Heart left ventricle (tissue), 16 donors: ENCODE results near the gene HK2. TPM values are rescaled to one million over a fixed set of nuclear protein-coding genes. Genes with fewer than 3 reads are reported as not detected.
A peak's percentile ranks its signal among the peaks of the same experiment; 100 is the strongest.
"Not testable (repeated sequence)": the region's sequence is repeated elsewhere in the genome, so short reads cannot be mapped to it uniquely, and the experiment has no call there.

Source experiments
- ATAC-seq, 4 donors: fragments of 200-7000 bp; cut with Tn5 transposase; one replicate each; pipeline ENCODE4 v1.9.1; 2020 to 2022; ENCODE audit warnings: moderate library complexity in 4 of 4, mild to moderate bottlenecking in 3 of 4, moderate number of reproducible peaks in 1 of 4
- DNase-seq, 5 donors: peaks; one replicate each; pipeline ENCODE4 v3.0.0-alpha.2; 2020
- H3K27ac ChIP-seq, 12 donors: fragments of 200-600 bp; sonication (generic) in 4 of 12; one replicate each; pipeline versions ENCODE4 v1.5.0 to v1.8.0; 2016 to 2022; ENCODE audit warnings: mild to moderate bottlenecking in 2 of 12
- H3K27me3 ChIP-seq, 9 donors: fragments of 200-600 bp; sonication (generic) in 2 of 9; one replicate each; pipeline versions ENCODE4 v1.5.1 to v1.8.0; 2016 to 2022; ENCODE audit warnings: mild to moderate bottlenecking in 3 of 9
- H3K36me3 ChIP-seq, 9 donors: fragments of 200-600 bp; sonication (generic) in 2 of 9; one replicate each; pipeline versions ENCODE4 v1.5.0 to v1.8.0; 2018 to 2022; ENCODE audit warnings: mild to moderate bottlenecking in 2 of 9
- H3K4me1 ChIP-seq, 12 donors: fragments of 200-600 bp; sonication (generic) in 4 of 12; one replicate each; pipeline versions ENCODE4 v1.5.0 to v1.8.0; 2016 to 2022; ENCODE audit warnings: mild to moderate bottlenecking in 3 of 12
- H3K4me3 ChIP-seq, 12 donors: fragments of 200-600 bp; sonication (generic) in 4 of 12; one replicate each; pipeline versions ENCODE4 v1.5.0 to v1.8.0; 2017 to 2022; ENCODE audit warnings: mild to moderate bottlenecking in 9 of 12, moderate library complexity in 4 of 12
- H3K9me3 ChIP-seq, 12 donors: fragments of 200-600 bp; sonication (generic) in 4 of 12; one replicate each; pipeline versions ENCODE4 v1.5.0 to v1.8.0; 2016 to 2022; ENCODE audit warnings: mild to moderate bottlenecking in 1 of 12
- POLR2A ChIP-seq, 2 donors: fragments of 450-650 bp; IDR thresholded peaks; one replicate each; pipeline ENCODE4 v1.6.1; 2017; ENCODE audit warnings: antibody characterized with exemption in 2 of 2, mild to moderate bottlenecking in 2 of 2, moderate library complexity in 2 of 2
- WGBS, 4 donors: extraction: QIAGEN DNeasy Blood & Tissue Kit in 2 of 4; methylation state at CpG; one replicate each; pipeline versions ENCODE4 v1.1.5 to v1.1.7; 2013 to 2018; 5-methylcytosine and 5-hydroxymethylcytosine counted together
- intact Hi-C, 10 donors: fragments of 100-400 bp; cut with DNase I; formaldehyde crosslinking; loops; one replicate each; pipeline versions ENCODE4 v1.11.1 to v1.14.2; 2022
- polyA plus RNA-seq, 2 donors: library from polyadenylated mRNA; stranded (reverse); fragments of 200-250 nt; gene quantifications; one replicate each; pipeline ENCODE4 v1.2.3, GENCODE V29; 2013
- total RNA-seq, 9 donors: library from RNA; depleted of rRNA in 2 of 9; stranded (reverse); fragments of >200 nt in 2 of 9; fragmentation: NEBNext Ultra II Directional in 3 of 9; extraction: Animal tissue kit (Norgen Biotek cat#: 25700) in 3 of 9; gene quantifications; one replicate each; pipeline versions ENCODE4 v1.1.0 to v1.2.4, GENCODE V29; 2016 to 2023
- TF ChIP-seq, protein P1 (sequence below), 12 donors: fragments of 200-600 bp; sonication (generic) in 4 of 12; IDR thresholded peaks; one replicate each; pipeline versions ENCODE4 v1.5.0 to v1.8.0; 2018 to 2022; ENCODE audit warnings: antibody characterized with exemption in 12 of 12, mild to moderate bottlenecking in 5 of 12
- donor health status: ischemic (EF 13 %, LVEDD 7.1; RV severe dilation, severe dysfunction).
- donor health status: healthy with polysubstance abuse.
- donor health status: DM: no; HTN: yes; CAD: no.
- donor health status: DM: no; HTN: no; CAD: no.
- donor health status: ischemic (EF 25% LVEDD 6.9; RV normal size, moderate dysfunction).
- donor health status: ischemic (EF 25% LVEDD 5.7; RV mildly dilated, moderate dysfunction).
- donor health status: healthy.
- donor health status: DM: yes; HTN: yes; CAD: no.
- donor health status: ischemic (EF 35%, LVEDD 5.7; RV mildly dilated, moderate dysfunction).
- donor health status: nonischemic (EF 11% LVEDD 7.7; RV severe dilation, severe dysfunction).
- donor health status: DM: yes; HTN: yes; CAD: no.
- donor health status: PGD.
- donor health status: ischemic (EF 29% LVEDD 5.4; RV normal size, mild dysfunction).
- donor health status: nonischemic (EF 23%, LVEDD 6.1; RV moderate dilation, normal function).

The HK2 gene
- total and polyA plus RNA-seq, 11 donors = 1.9 to 31.5 (median 16.3) TPM

GRCh38 chr2:74891136-74891764 is 57.3 kb downstream of the HK2 start:
- H3K36me3 ChIP-seq = peaks cover 0 to 40% (median 27%) of the 10 kb centered on the region in 9 donors
- H3K27ac ChIP-seq = no peak overlapping the region
- ATAC-seq (no peak), DNase-seq (no peak)
- WGBS, 4 donors = 73 to 91% (median 86%) methylated on average over 7 of the region's 7 CpGs
- no peak overlapping the region for H3K4me3 ChIP-seq
- no peak for TF ChIP-seq POLR2A (IDR thresholded peaks at IDR 0.05)
- TF ChIP-seq, protein P1, sequence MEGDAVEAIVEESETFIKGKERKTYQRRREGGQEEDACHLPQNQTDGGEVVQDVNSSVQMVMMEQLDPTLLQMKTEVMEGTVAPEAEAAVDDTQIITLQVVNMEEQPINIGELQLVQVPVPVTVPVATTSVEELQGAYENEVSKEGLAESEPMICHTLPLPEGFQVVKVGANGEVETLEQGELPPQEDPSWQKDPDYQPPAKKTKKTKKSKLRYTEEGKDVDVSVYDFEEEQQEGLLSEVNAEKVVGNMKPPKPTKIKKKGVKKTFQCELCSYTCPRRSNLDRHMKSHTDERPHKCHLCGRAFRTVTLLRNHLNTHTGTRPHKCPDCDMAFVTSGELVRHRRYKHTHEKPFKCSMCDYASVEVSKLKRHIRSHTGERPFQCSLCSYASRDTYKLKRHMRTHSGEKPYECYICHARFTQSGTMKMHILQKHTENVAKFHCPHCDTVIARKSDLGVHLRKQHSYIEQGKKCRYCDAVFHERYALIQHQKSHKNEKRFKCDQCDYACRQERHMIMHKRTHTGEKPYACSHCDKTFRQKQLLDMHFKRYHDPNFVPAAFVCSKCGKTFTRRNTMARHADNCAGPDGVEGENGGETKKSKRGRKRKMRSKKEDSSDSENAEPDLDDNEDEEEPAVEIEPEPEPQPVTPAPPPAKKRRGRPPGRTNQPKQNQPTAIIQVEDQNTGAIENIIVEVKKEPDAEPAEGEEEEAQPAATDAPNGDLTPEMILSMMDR (IDR thresholded peaks at IDR 0.05) = no peak
- H3K27me3 ChIP-seq = no peaks in the 10 kb centered on the region
- H3K4me1 ChIP-seq = peaks cover 0 to 7% (median 0%) of the 10 kb centered on the region in 12 donors
- intact Hi-C loops = no loop called here
- H3K9me3 ChIP-seq = no peaks in the 10 kb centered on the region

DNA sequence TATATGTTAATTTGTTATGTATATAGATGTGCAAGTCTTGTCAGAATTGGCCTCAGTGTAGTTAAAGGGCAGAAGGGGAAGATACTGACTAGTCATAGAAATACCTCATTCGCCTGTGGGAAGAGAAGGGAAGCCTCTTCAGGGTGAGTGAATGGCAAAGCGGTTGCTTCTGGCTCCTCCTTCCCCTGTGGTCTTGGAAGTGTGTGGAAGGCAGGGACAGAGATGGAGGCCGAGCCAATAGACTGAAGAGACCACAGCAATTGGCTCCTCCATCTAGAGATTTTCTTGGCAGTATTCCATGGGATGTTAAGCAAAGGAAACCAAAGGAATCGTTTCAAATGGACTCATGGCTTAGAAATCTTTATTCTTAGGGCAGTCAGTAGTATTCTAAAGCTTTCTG is 57.9 kb downstream of the HK2 start:
- H3K27me3 ChIP-seq, intact Hi-C loops, H3K4me3 ChIP-seq, ATAC-seq, H3K27ac ChIP-seq, H3K4me1 ChIP-seq, DNase-seq, H3K9me3 ChIP-seq: not testable (repeated sequence)
- H3K36me3 ChIP-seq = peaks cover 0 to 40% (median 24%) of the 10 kb centered on the region in 9 donors
- WGBS, 4 donors = 61 to 78% (median 71%) methylated on average over 4 of the region's 4 CpGs

DNA sequence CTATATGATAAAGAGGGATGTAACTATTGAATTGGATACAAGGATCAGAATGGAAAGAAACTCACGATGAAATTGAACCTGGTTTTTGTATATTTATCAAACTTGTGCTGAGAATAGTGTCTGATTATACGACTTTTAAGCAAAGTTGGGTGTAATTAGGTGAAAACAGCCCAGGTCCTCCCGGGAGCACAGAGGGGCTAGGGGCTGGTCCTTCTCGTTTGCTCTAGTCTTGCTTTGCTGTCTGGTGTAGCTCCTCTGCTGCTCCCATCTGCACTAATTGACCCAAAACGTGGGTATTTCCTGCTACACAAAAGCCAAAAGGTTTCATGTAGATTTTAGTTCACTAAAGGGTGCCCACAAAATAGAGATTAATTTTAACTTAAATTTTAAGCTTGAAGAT is 58.7 kb downstream of the HK2 start:
- H3K9me3 ChIP-seq = no peaks in the 10 kb centered on the region
- ATAC-seq = no peak
- WGBS, 4 donors = 82 to 88% (median 84%) methylated on average over 5 of the region's 5 CpGs
- H3K4me3 ChIP-seq = no peak overlapping the region
- H3K27me3 ChIP-seq = no peaks in the 10 kb centered on the region
- no peak for TF ChIP-seq POLR2A (IDR thresholded peaks at IDR 0.05)
- TF ChIP-seq, protein P1 (IDR thresholded peaks at IDR 0.05) = no peak
- intact Hi-C loops = no loop called here
- no peak for DNase-seq
- H3K4me1 ChIP-seq = peaks cover 0 to 7% (median 0%) of the 10 kb centered on the region in 12 donors
- peaks cover 0 to 33% (median 22%) of the 10 kb centered on the region in 9 donors for H3K36me3 ChIP-seq
- peak overlapping the region in 1 of 12 donors; percentile 30 for H3K27ac ChIP-seq

GRCh38 chr2:74893332-74893731 is 59.4 kb downstream of the HK2 start:
- TF ChIP-seq POLR2A (IDR thresholded peaks at IDR 0.05) = no peak
- TF ChIP-seq, protein P1 (IDR thresholded peaks at IDR 0.05) = no peak
- H3K4me1 ChIP-seq = peaks cover 0 to 7% (median 0%) of the 10 kb centered on the region in 12 donors
- intact Hi-C loops = no loop called here
- peak in 2 of 4 donors; percentile 21 to 64 for ATAC-seq
- peak overlapping the region in 1 of 12 donors; percentile 56 for H3K27ac ChIP-seq
- WGBS, 4 donors = 55 to 67% (median 62%) methylated on average over 5 of the region's 5 CpGs
- peaks cover 0 to 26% (median 17%) of the 10 kb centered on the region in 9 donors for H3K36me3 ChIP-seq
- no peak overlapping the region for H3K4me3 ChIP-seq
- no peak for DNase-seq
- H3K27me3 ChIP-seq = no peaks in the 10 kb centered on the region
- H3K9me3 ChIP-seq = no peaks in the 10 kb centered on the region
